CD4-positive, alpha-beta T cell (primary cell): Measurements from ENCODE around the gene ASIC4. TPM values are rescaled to one million over a fixed set of nuclear protein-coding genes. Genes with fewer than 3 reads are reported as not detected.

Experiments used
- ATAC-seq: fragments of 200-7000 bp; cut with Tn5 transposase; one replicate; pipeline ENCODE4 v1.10.0; 2022; ENCODE audit warnings: mild to moderate bottlenecking; ENCODE audit not compliant: poor library complexity
- CTCF ChIA-PET: fragments of 350-600 bp; sonication (Branson Sonifier 250); formaldehyde crosslinking; loops from one replicate; lab custom pipeline; 2021; ENCODE audit warnings: antibody characterized with exemption, inconsistent platforms; lab: Charles Lee
- POLR2A ChIA-PET: fragments of 350-600 bp; sonication (Branson Sonifier 250); formaldehyde crosslinking; loops from one replicate; lab custom pipeline; 2021; ENCODE audit warnings: antibody characterized with exemption, inconsistent platforms; lab: Charles Lee
- DNase-seq, 14 experiments: peaks; one replicate each; pipeline ENCODE4 v3.0.0-alpha.2; 2013 to 2020; ENCODE audit warnings: mixed read lengths in 2 of 14
- H3K27ac ChIP-seq, 2 donors: one replicate each; pipeline versions ENCODE4 v1.5.1 to v1.7.0; 2013; ENCODE audit warnings: low read length in 2 of 2, low read depth in 1 of 2, mild to moderate bottlenecking in 1 of 2
- H3K27me3 ChIP-seq, 2 experiments: 1 replicate in 1 of 2; 2 replicates in 1 of 2; pipeline versions ENCODE4 v1.6.1 to v1.7.0; 2013; ENCODE audit warnings: low read length in 2 of 2, control low read depth in 1 of 2, mild to moderate bottlenecking in 1 of 2, moderate library complexity in 1 of 2; ENCODE audit not compliant: insufficient read depth in 2 of 2, control insufficient read depth in 1 of 2
- H3K36me3 ChIP-seq: one replicate; pipeline ENCODE4 v1.6.1; 2013; ENCODE audit warnings: low read length, control low read depth; ENCODE audit not compliant: insufficient read depth
- H3K4me1 ChIP-seq: one replicate; pipeline ENCODE4 v1.6.1; 2013; ENCODE audit warnings: low read length, control low read depth; ENCODE audit not compliant: insufficient read depth
- H3K4me3 ChIP-seq: one replicate; pipeline ENCODE4 v1.5.1; 2013; ENCODE audit warnings: mild to moderate bottlenecking, low read length, moderate library complexity
- H3K9me3 ChIP-seq, 2 experiments: 1 replicate in 1 of 2; 2 replicates in 1 of 2; pipeline versions ENCODE4 v1.6.1 to v1.7.0; 2013; ENCODE audit warnings: low read length in 2 of 2, mild to moderate bottlenecking in 2 of 2, control low read depth in 1 of 2, moderate library complexity in 1 of 2; ENCODE audit not compliant: control insufficient read depth in 1 of 2, insufficient read depth in 1 of 2
- H3K27ac Mint-ChIP-seq: one replicate; pipeline ENCODE4 v1.8.0; 2020; ENCODE audit warnings: mixed read lengths
- H3K27me3 Mint-ChIP-seq: one replicate; pipeline ENCODE4 v1.8.0; 2021; ENCODE audit warnings: mixed read lengths
- H3K36me3 Mint-ChIP-seq: one replicate; pipeline ENCODE4 v1.8.0; 2021; ENCODE audit warnings: low read depth, mixed read lengths
- H3K4me1 Mint-ChIP-seq: one replicate; pipeline ENCODE4 v1.8.0; 2021; ENCODE audit warnings: low read depth, mixed read lengths
- H3K4me3 Mint-ChIP-seq: one replicate; pipeline ENCODE4 v1.8.0; 2020; ENCODE audit warnings: mild to moderate bottlenecking, mixed read lengths
- H3K9me3 Mint-ChIP-seq: one replicate; pipeline ENCODE4 v1.8.0; 2020; ENCODE audit warnings: mixed read lengths
- intact Hi-C, 2 experiments: fragments of 100-400 bp; cut with DNase I in 1 of 2; cut with micrococcal nuclease in 1 of 2; formaldehyde crosslinking; loops; one replicate each; pipeline versions ENCODE4 v1.15.1 to v1.9.0; 2023 to 2025; cut with DNase I, micrococcal nuclease
- total RNA-seq, 174 experiments: library from RNA in 2 of 174; stranded (reverse) in 2 of 174; gene quantifications; one replicate each; pipeline ENCODE4 v1.2.3 and lab custom pipeline; 2021 to 2026
- TF ChIP-seq, protein P1 (sequence below): fragments of 200-600 bp; IDR thresholded peaks from one replicate; pipeline ENCODE4 v1.8.0; 2022; ENCODE audit warnings: antibody characterized with exemption, mild to moderate bottlenecking

Gene ASIC4
- total RNA-seq, 2 experiments from 2014 or later: 0.08 to 0.17 TPM

- H3K36me3 ChIP-seq: no peaks in the 10 kb centered on the region
- H3K4me3 Mint-ChIP-seq: peak overlapping the region; percentile 86
- TF ChIP-seq, protein P1, sequence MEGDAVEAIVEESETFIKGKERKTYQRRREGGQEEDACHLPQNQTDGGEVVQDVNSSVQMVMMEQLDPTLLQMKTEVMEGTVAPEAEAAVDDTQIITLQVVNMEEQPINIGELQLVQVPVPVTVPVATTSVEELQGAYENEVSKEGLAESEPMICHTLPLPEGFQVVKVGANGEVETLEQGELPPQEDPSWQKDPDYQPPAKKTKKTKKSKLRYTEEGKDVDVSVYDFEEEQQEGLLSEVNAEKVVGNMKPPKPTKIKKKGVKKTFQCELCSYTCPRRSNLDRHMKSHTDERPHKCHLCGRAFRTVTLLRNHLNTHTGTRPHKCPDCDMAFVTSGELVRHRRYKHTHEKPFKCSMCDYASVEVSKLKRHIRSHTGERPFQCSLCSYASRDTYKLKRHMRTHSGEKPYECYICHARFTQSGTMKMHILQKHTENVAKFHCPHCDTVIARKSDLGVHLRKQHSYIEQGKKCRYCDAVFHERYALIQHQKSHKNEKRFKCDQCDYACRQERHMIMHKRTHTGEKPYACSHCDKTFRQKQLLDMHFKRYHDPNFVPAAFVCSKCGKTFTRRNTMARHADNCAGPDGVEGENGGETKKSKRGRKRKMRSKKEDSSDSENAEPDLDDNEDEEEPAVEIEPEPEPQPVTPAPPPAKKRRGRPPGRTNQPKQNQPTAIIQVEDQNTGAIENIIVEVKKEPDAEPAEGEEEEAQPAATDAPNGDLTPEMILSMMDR: no peak
- H3K4me1 ChIP-seq: peaks cover 32% of the 10 kb centered on the region
- peak overlapping the region; percentile 72 for H3K4me3 ChIP-seq
- no peak for DNase-seq
- H3K27ac ChIP-seq: peak overlapping the region in 1 of 2 donors; percentile 54
- H3K36me3 Mint-ChIP-seq: peaks cover 6% of the 10 kb centered on the region
- H3K27me3 ChIP-seq: no peaks in the 10 kb centered on the region
- H3K4me1 Mint-ChIP-seq: peaks cover 22% of the 10 kb centered on the region
- ATAC-seq: peak; percentile 50
- H3K9me3 ChIP-seq: no peaks in the 10 kb centered on the region
- POLR2A ChIA-PET: interaction anchor here (0.9 to 2.5 kb wide), 6 partner anchors 9 to 264 kb away, joined by 3 to 17 read pairs (median 10); partner anchors contain the start of genes DNAJB2, DNPEP, GMPPA and OBSL1
- H3K27me3 Mint-ChIP-seq: no peaks in the 10 kb centered on the region
- intact Hi-C loops: loop anchor here (2.0 to 10.0 kb wide), 6 partner anchors 54 to 978 kb away; partner anchors contain the start of genes CNOT9 (in 1 of the 2), DNPEP (in 1 of the 2), STK11IP (in 1 of the 2) and USP37 (in 1 of the 2)
- H3K9me3 Mint-ChIP-seq: no peaks in the 10 kb centered on the region
- CTCF ChIA-PET: interaction anchor here (1.2 to 4.5 kb wide), 5 partner anchors 9 to 155 kb away, joined by 4 to 27 read pairs (median 9); partner anchors contain the start of genes DNPEP and GMPPA
- peak overlapping the region; percentile 75 for H3K27ac Mint-ChIP-seq
These were observed 28.8 kb downstream of the ASIC4 start for GRCh38 chr2:219542931-219543595.

GRCh38 chr2:219543596-219544358 lies 29.5 kb downstream of the ASIC4 start, which contains the start of the genes CHPF and TMEM198:
Gene CHPF, minus strand, starts transcription at chr2:219543809. Its CDS starts 271 bp downstream, at chr2:219543538.
Gene TMEM198, plus strand, starts transcription at chr2:219544028. Its CDS starts 700 bp downstream, at chr2:219544728.
- Histone ChIP-seq H3K36me3 (no peaks in the 10 kb centered on the region), H3K27ac (peak within 1 kb of the TSS; percentile 54 to 60), H3K27me3 (no peaks in the 10 kb centered on the region), H3K4me1 (peaks cover 32% of the 10 kb centered on the region), H3K4me3 (peak within 1 kb of the TSS; percentile 72), H3K9me3 (no peaks in the 10 kb centered on the region)
- Mint-ChIP-seq H3K36me3 (peaks cover 6% of the 10 kb centered on the region), H3K27ac (peak within 1 kb of the TSS; percentile 75), H3K4me1 (peaks cover 22% of the 10 kb centered on the region), H3K4me3 (peak within 1 kb of the TSS; percentile 86), H3K9me3 (no peaks in the 10 kb centered on the region), H3K27me3 (peaks cover 7% of the 10 kb centered on the region)
- intact Hi-C loops: loop anchor here (2.0 to 10.0 kb wide), 6 partner anchors 53 to 979 kb away; partner anchors contain the start of genes STK11IP (in 2 of the 2), CNOT9 (in 1 of the 2), DNPEP (in 1 of the 2) and USP37 (in 1 of the 2)
- POLR2A ChIA-PET: interaction anchor here (0.9 to 2.5 kb wide), 6 partner anchors 8 to 265 kb away, joined by 3 to 17 read pairs (median 10); partner anchors contain the start of genes DNAJB2, DNPEP, GMPPA and OBSL1
- DNase-seq: peak; percentile 83 to 97 (median 90)
- ATAC-seq: peak; percentile 69
- TF ChIP-seq, protein P1: no peak
- CTCF ChIA-PET: interaction anchor here (1.7 to 4.5 kb wide), 4 partner anchors 14 to 156 kb away, joined by 4 to 27 read pairs (median 9); partner anchors contain the start of genes DNPEP and GMPPA

DNA sequence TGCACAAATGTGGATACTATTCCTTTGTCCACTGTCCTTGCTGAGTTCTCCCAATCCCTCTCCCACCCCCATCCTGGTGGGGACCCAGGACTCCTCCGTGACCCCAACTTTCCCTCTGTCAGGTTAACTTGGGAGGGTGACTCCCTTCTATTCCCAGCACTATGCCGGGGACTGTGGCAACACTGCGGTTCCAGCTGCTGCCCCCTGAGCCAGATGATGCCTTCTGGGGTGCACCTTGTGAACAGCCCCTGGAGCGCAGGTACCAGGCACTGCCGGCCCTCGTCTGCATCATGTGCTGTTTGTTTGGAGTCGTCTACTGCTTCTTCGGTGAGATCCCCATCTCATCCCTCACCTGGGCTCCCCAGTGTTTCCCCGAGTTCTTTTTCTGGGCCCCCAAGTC lies 30.3 kb downstream of the ASIC4 start:
- TF ChIP-seq, protein P1: no peak
- ChIA-PET POLR2A (interaction anchor here (1.0 to 2.5 kb wide), 3 partner anchors 8 to 157 kb away, joined by 3 to 17 read pairs (median 13); partner anchors contain the start of genes DNPEP and STK11IP), CTCF (interaction anchor here (1.0 to 1.8 kb wide), 2 partner anchors 15 to 157 kb away, joined by 3 to 10 read pairs; partner anchors contain the start of gene DNPEP)
- peaks cover 22% of the 10 kb centered on the region for H3K4me1 Mint-ChIP-seq
- H3K4me3 Mint-ChIP-seq: peak overlapping the region; percentile 78
- ATAC-seq (no peak), DNase-seq (peak in 1 of 14 experiments; percentile 8)
- peak overlapping the region; percentile 12 for H3K27ac Mint-ChIP-seq
- Histone ChIP-seq H3K27ac (no peak overlapping the region), H3K4me3 (peak overlapping the region; percentile 72), H3K9me3 (no peaks in the 10 kb centered on the region), H3K36me3 (no peaks in the 10 kb centered on the region), H3K4me1 (peaks cover 32% of the 10 kb centered on the region), H3K27me3 (no peaks in the 10 kb centered on the region)
- H3K27me3 Mint-ChIP-seq: peaks cover 9% of the 10 kb centered on the region
- peaks cover 6% of the 10 kb centered on the region for H3K36me3 Mint-ChIP-seq
- H3K9me3 Mint-ChIP-seq: no peaks in the 10 kb centered on the region
- intact Hi-C loops: loop anchor here in 1 of 2 experiments (2.0 to 10.0 kb wide), 6 partner anchors 52 to 980 kb away; partner anchors contain the start of genes CNOT9, DNPEP, STK11IP and USP37
